Activated CD8-positive, alpha-beta memory T cell treated with anti-CD3 and anti-CD28 coated beads for 24 hours (primary cell): Measurements from ENCODE around the gene OR1G1.
"Not testable (repeated sequence)": the region's sequence is repeated elsewhere in the genome, so short reads cannot be mapped to it uniquely, and the experiment has no call there.

Source experiments
- DNase-seq: peaks from one replicate; pipeline ENCODE4 v3.0.0-alpha.2; 2020

Gene OR1G1

GRCh38 chr17:3127451-3127850 is at the start of gene OR1G1:
TSS of gene OR1G1 (minus strand) at chr17:3127551. CDS start at chr17:3127551, 0 bp downstream.
- DNase-seq = no peak

DNA sequence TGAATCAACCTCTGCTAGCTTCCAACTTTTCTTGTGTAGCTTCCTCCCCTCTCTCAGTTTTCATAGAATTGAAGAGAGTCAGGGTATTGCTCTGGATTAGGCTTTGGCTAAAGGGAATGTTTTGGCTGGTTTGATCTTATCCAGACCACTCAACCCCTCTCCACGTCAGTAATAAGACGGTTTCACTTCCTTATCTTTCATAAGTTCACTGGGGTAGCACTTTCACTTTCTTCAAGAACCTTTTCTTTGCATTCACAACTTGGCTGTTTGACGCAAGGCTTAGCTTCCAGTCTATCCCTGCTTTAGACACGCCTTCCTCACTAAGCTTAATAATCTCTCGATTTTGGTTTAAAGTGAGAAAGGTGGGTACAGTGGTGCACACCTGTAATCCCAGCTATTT is 40.2 kb upstream of the OR1G1 start:
- no peak for DNase-seq

DNA sequence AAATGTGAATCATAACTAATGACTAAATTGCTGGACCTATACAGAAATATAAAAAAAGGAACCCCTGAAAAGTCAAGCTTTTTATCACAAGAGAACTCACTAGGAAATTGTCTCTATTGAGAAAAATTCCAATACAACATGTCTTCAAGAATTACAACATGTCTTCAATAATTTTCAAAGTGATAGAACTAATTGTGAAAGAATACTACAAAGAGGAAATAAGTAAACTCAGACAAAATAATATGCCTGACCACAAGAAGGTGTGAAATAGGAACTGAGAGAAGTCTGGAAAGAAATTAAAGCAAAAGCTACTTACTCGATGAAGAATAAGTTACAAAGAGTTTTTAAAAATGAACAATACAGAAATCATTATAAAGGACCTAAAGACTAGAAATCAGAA is 29.9 kb upstream of the OR1G1 start:
- no peak for DNase-seq

DNA sequence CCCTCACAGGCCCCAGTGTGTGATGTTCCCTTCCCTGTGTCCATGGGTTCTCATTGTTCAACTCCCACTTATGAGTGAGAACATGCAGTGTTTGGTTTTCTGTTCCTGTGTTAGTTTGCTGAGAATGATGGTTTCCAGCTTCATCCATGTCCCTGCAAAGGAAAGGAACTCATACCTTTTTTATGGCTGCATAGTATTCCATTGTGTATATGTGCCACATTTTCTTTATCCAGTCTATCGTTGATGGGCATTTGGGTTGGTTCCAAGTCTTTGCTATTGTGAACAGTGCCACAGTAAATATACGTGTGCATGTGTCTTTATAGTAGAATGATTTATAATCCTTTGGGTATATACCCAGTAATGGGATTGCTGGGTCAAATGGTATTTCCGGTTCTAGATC is 10.1 kb upstream of the OR1G1 start:
- not testable (repeated sequence) for DNase-seq

- no peak for DNase-seq
Observed at GRCh38 chr17:3104322-3104721, 23.0 kb downstream of the OR1G1 start, which contains the start of gene OR1D2. TSS of gene OR1D2 (minus strand) at chr17:3104422. CDS start at chr17:3092996, 11,426 bp downstream.
